HEK293 (cell line): ENCODE data around the gene RTN1.

Source experiments
- CTCF ChIA-PET: fragments of 350-600 bp; formaldehyde crosslinking; extraction: SDS; loops from one replicate; lab custom pipeline; 2021; ENCODE audit warnings: antibody characterized with exemption; lab: Yijun Ruan, JAX
- POLR2A ChIA-PET: fragments of 300-600 bp; formaldehyde crosslinking; extraction: SDS; loops from one replicate; lab custom pipeline; 2020; ENCODE audit warnings: antibody characterized with exemption, inconsistent platforms; lab: Yijun Ruan, JAX
- H3K27ac ChIP-seq: fragments of 200-500 bp; sonication (Bioruptor generic); 2 replicates; pipeline ENCODE4 v1.5.1; 2014; ENCODE audit warnings: low read depth, low read length, control low read depth, inconsistent platforms; ENCODE audit errors: extremely low read depth
- H3K36me3 ChIP-seq, 2 experiments: fragments of 200-500 bp in 1 of 2; sonication (Bioruptor generic) in 1 of 2; 1 replicate in 1 of 2; 2 replicates in 1 of 2; pipeline ENCODE4 v1.5.1; 2014 to 2017; ENCODE audit warnings: inconsistent platforms in 2 of 2, low read length in 2 of 2; ENCODE audit not compliant: control insufficient read depth in 2 of 2, insufficient read depth in 1 of 2
- H3K4me1 ChIP-seq: fragments of 200-500 bp; sonication (Bioruptor generic); 2 replicates; pipeline ENCODE4 v1.5.1; 2014; ENCODE audit warnings: mild to moderate bottlenecking, low read length, inconsistent platforms; ENCODE audit not compliant: control insufficient read depth, insufficient read depth
- H3K4me3 ChIP-seq: 2 replicates; pipeline ENCODE4 v1.5.1; 2011; ENCODE audit warnings: low read depth, mild to moderate bottlenecking, control low read depth, low read length, moderate library complexity
- H3K9me3 ChIP-seq: fragments of 200-500 bp; sonication (Bioruptor generic); 2 replicates; pipeline ENCODE4 v1.5.1; 2014; ENCODE audit warnings: low read depth, low read length, inconsistent platforms; ENCODE audit not compliant: control insufficient read depth, insufficient read depth
- GLIS1 ChIP-seq: fragments of 450-650 bp; formaldehyde crosslinking; IDR thresholded peaks from 2 replicates; pipeline ENCODE4 v1.5.1; 2016; ENCODE audit warnings: missing biosample characterization, missing genetic modification characterization
- RBAK ChIP-seq: fragments of 450-650 bp; formaldehyde crosslinking; IDR thresholded peaks from 2 replicates; pipeline ENCODE4 v1.5.1; 2016; ENCODE audit warnings: missing biosample characterization, missing genetic modification characterization
- ZFP69B ChIP-seq: fragments of 450-650 bp; formaldehyde crosslinking; IDR thresholded peaks from 2 replicates; pipeline ENCODE4 v1.5.1; 2016; ENCODE audit warnings: missing biosample characterization, missing genetic modification characterization
- ZNF121 ChIP-seq: fragments of 450-650 bp; formaldehyde crosslinking; IDR thresholded peaks from 2 replicates; pipeline ENCODE4 v1.5.1; 2016; ENCODE audit warnings: missing biosample characterization, missing genetic modification characterization
- ZNF146 ChIP-seq: fragments of 450-650 bp; formaldehyde crosslinking; IDR thresholded peaks from 2 replicates; pipeline ENCODE4 v1.5.1; 2016; ENCODE audit warnings: missing biosample characterization, missing genetic modification characterization
- ZNF202 ChIP-seq: fragments of 450-650 bp; formaldehyde crosslinking; IDR thresholded peaks from 2 replicates; pipeline ENCODE4 v1.5.1; 2016; ENCODE audit warnings: missing biosample characterization, missing genetic modification characterization, borderline replicate concordance
- ZNF214 ChIP-seq: fragments of 450-650 bp; formaldehyde crosslinking; IDR thresholded peaks from 2 replicates; pipeline ENCODE4 v1.5.1; 2017; ENCODE audit warnings: missing biosample characterization, mild to moderate bottlenecking, missing genetic modification characterization, borderline replicate concordance
- ZNF223 ChIP-seq: fragments of 450-650 bp; formaldehyde crosslinking; IDR thresholded peaks from 2 replicates; pipeline ENCODE4 v1.5.1; 2016; ENCODE audit warnings: missing biosample characterization, missing genetic modification characterization
- ZNF391 ChIP-seq: fragments of 450-650 bp; formaldehyde crosslinking; IDR thresholded peaks from 2 replicates; pipeline ENCODE4 v1.5.1; 2016; ENCODE audit warnings: low read depth, missing biosample characterization, missing genetic modification characterization, borderline replicate concordance
- ZNF433 ChIP-seq: fragments of 450-650 bp; formaldehyde crosslinking; IDR thresholded peaks from 2 replicates; pipeline ENCODE4 v1.5.1; 2016; ENCODE audit warnings: missing biosample characterization, missing genetic modification characterization, low read depth
- ZNF558 ChIP-seq: fragments of 450-650 bp; formaldehyde crosslinking; IDR thresholded peaks from 2 replicates; pipeline ENCODE4 v1.5.1; 2016; ENCODE audit warnings: missing biosample characterization, missing genetic modification characterization
- ZNF701 ChIP-seq: fragments of 450-650 bp; formaldehyde crosslinking; IDR thresholded peaks from 2 replicates; pipeline ENCODE4 v1.5.1; 2016; ENCODE audit warnings: missing biosample characterization, missing genetic modification characterization
- ZSCAN23 ChIP-seq: fragments of 450-650 bp; formaldehyde crosslinking; IDR thresholded peaks from 2 replicates; pipeline ENCODE4 v1.5.1; 2016; ENCODE audit warnings: missing biosample characterization, missing genetic modification characterization
- TF ChIP-seq, protein P1 (sequence below): fragments of 450-650 bp; formaldehyde crosslinking; IDR thresholded peaks from 2 replicates; pipeline ENCODE4 v1.5.1; 2016; ENCODE audit warnings: missing biosample characterization, missing genetic modification characterization
- TF ChIP-seq, protein P2 (sequence below): fragments of 450-650 bp; IDR thresholded peaks from 2 replicates; pipeline ENCODE4 v1.5.1; 2018; ENCODE audit warnings: missing biosample characterization, mild to moderate bottlenecking, missing genetic modification characterization
- TF ChIP-seq, protein P3 (sequence below): fragments of 450-650 bp; formaldehyde crosslinking; IDR thresholded peaks from 2 replicates; pipeline ENCODE4 v1.5.1; 2016; ENCODE audit warnings: missing biosample characterization, missing genetic modification characterization
- TF ChIP-seq, protein P4 (sequence below): fragments of 450-650 bp; formaldehyde crosslinking; IDR thresholded peaks from 2 replicates; pipeline ENCODE4 v1.5.1; 2016; ENCODE audit warnings: missing biosample characterization, missing genetic modification characterization
- TF ChIP-seq, protein P5 (sequence below): fragments of 450-650 bp; formaldehyde crosslinking; IDR thresholded peaks from 2 replicates; pipeline ENCODE4 v1.5.1; 2016; ENCODE audit warnings: missing biosample characterization, missing genetic modification characterization, low read depth

RTN1 gene

DNA sequence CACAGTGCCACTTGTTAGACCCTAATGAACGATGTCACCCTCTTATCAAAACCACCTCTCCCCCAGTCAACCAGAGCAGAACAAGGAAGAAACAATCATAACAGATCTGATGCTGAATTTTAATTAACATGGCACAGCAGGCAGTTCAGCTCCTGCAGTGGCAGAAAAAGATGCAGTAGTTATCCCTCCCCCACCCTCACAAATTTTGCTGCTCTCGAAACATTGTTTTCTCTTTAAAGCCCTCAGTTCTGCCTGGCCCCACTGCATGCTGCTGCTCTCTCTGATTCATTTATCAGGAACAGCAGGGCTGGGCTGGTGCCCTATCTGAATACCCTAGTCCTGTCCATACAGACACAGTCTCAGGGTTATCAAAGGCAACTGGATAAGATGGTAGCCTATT lies 306.2 kb downstream of the RTN1 start (continued):
- TF ChIP-seq, protein P1, sequence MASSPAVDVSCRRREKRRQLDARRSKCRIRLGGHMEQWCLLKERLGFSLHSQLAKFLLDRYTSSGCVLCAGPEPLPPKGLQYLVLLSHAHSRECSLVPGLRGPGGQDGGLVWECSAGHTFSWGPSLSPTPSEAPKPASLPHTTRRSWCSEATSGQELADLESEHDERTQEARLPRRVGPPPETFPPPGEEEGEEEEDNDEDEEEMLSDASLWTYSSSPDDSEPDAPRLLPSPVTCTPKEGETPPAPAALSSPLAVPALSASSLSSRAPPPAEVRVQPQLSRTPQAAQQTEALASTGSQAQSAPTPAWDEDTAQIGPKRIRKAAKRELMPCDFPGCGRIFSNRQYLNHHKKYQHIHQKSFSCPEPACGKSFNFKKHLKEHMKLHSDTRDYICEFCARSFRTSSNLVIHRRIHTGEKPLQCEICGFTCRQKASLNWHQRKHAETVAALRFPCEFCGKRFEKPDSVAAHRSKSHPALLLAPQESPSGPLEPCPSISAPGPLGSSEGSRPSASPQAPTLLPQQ, result peak; percentile 63
- TF ChIP-seq ZFP69B, result 0 out of 2 replicates have a peak, but pooled peaks have one; percentile 45
- TF ChIP-seq, protein P2, sequence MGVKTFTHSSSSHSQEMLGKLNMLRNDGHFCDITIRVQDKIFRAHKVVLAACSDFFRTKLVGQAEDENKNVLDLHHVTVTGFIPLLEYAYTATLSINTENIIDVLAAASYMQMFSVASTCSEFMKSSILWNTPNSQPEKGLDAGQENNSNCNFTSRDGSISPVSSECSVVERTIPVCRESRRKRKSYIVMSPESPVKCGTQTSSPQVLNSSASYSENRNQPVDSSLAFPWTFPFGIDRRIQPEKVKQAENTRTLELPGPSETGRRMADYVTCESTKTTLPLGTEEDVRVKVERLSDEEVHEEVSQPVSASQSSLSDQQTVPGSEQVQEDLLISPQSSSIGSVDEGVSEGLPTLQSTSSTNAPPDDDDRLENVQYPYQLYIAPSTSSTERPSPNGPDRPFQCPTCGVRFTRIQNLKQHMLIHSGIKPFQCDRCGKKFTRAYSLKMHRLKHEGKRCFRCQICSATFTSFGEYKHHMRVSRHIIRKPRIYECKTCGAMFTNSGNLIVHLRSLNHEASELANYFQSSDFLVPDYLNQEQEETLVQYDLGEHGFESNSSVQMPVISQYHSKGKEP (tag by site-specific recombination), result peak; percentile 74

DNA sequence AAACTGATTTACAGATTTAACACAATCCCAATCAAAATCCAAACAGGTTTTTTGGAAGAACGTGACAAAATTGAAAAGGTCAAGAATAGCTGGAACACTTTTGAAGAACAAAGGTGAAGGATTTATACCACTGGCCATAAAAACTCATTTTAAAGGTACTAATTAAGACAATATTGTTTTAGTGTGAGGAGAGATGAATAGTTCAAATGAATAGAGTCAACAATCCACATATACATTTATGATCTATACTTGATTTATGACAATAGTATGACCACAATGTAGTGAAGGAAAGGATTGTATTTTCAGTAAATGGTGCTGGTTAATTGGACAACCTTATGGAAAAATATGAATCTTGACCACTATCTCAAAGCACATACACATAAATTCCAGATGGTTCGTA lies 323.3 kb downstream of the RTN1 start:
- Histone ChIP-seq H3K9me3 (no peaks in the 10 kb centered on the region), H3K27ac (no peak overlapping the region), H3K4me1 (peaks cover 13% of the 10 kb centered on the region; the same call in 1 of the 2 replicates), H3K4me3 (no peak overlapping the region), H3K36me3 (no peaks in the 10 kb centered on the region)
- TF ChIP-seq ZNF214 (tag by site-specific recombination), result no peak
- TF ChIP-seq ZNF202 (tag by site-specific recombination), result no peak
- no peak for TF ChIP-seq ZNF433 (tag by site-specific recombination)
- no peak for TF ChIP-seq ZNF223 (tag by site-specific recombination)
- TF ChIP-seq, protein P3, sequence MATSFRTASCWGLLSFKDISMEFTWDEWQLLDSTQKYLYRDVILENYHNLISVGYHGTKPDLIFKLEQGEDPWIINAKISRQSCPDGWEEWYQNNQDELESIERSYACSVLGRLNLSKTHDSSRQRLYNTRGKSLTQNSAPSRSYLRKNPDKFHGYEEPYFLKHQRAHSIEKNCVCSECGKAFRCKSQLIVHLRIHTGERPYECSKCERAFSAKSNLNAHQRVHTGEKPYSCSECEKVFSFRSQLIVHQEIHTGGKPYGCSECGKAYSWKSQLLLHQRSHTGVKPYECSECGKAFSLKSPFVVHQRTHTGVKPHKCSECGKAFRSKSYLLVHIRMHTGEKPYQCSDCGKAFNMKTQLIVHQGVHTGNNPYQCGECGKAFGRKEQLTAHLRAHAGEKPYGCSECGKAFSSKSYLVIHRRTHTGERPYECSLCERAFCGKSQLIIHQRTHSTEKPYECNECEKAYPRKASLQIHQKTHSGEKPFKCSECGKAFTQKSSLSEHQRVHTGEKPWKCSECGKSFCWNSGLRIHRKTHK (tag by site-specific recombination), result no peak
- TF ChIP-seq ZNF701, result no peak
- no peak for TF ChIP-seq ZNF558 (tag by site-specific recombination)
- TF ChIP-seq, protein P4, sequence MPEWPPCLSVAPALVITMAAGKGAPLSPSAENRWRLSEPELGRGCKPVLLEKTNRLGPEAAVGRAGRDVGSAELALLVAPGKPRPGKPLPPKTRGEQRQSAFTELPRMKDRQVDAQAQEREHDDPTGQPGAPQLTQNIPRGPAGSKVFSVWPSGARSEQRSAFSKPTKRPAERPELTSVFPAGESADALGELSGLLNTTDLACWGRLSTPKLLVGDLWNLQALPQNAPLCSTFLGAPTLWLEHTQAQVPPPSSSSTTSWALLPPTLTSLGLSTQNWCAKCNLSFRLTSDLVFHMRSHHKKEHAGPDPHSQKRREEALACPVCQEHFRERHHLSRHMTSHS (tag by site-specific recombination), result no peak
- no peak for TF ChIP-seq ZNF391 (tag by site-specific recombination)
- no peak for TF ChIP-seq ZNF146 (tag by site-specific recombination)
- TF ChIP-seq, protein P5, sequence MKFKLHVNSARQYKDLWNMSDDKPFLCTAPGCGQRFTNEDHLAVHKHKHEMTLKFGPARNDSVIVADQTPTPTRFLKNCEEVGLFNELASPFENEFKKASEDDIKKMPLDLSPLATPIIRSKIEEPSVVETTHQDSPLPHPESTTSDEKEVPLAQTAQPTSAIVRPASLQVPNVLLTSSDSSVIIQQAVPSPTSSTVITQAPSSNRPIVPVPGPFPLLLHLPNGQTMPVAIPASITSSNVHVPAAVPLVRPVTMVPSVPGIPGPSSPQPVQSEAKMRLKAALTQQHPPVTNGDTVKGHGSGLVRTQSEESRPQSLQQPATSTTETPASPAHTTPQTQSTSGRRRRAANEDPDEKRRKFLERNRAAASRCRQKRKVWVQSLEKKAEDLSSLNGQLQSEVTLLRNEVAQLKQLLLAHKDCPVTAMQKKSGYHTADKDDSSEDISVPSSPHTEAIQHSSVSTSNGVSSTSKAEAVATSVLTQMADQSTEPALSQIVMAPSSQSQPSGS (tag by site-specific recombination), result no peak
- TF ChIP-seq, protein P2 (tag by site-specific recombination), result no peak
- TF ChIP-seq GLIS1 (tag by site-specific recombination), result no peak
- TF ChIP-seq ZSCAN23 (tag by site-specific recombination), result no peak
- TF ChIP-seq RBAK (tag by site-specific recombination), result no peak
- no peak for TF ChIP-seq ZNF121 (tag by site-specific recombination)
- ChIA-PET POLR2A (no interaction called here), CTCF (interaction anchor here (0.6 to 1.7 kb wide), 4 partner anchors 29 to 337 kb away, joined by 3 to 8 read pairs (median 4); partner anchors contain the start of gene CCDC175)
